PC-3 (cell line): Measurements from ENCODE around the gene SPG11.

Source experiments
- EZH2phosphoT487 ChIP-seq: fragments of 300-600 bp; sonication (generic); IDR thresholded peaks from 2 replicates; pipeline ENCODE4 v1.6.1; 2018; ENCODE audit warnings: mild to moderate bottlenecking, antibody characterized with exemption, low read length, borderline replicate concordance
- TF ChIP-seq, protein P1 (sequence below): fragments of 300-600 bp; sonication (generic); conservative IDR thresholded peaks from 2 replicates; pipeline ENCODE4 v1.5.1; 2017; ENCODE audit warnings: antibody characterized with exemption, low read depth, mild to moderate bottlenecking, low read length

DNA sequence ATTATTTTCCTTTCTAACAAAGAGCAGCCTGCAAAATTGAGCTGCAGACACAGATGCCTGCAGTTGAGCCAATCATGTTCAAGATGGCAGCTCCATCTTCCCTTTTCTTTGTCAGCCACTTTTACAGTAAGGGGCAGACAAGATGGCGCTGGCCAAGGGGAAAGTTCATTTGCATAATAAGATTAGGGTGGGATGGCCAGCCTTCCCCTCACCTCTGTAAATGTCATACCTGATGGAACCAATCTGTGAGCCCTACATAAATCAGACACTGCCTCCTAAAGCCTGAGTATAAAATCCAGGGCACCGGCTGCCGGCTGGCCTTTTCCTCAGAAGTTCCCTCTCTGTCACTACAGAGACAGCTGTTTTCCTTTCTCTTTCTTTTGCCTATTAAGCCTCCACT is 31.8 kb upstream of the SPG11 start:
- TF ChIP-seq, protein P1, sequence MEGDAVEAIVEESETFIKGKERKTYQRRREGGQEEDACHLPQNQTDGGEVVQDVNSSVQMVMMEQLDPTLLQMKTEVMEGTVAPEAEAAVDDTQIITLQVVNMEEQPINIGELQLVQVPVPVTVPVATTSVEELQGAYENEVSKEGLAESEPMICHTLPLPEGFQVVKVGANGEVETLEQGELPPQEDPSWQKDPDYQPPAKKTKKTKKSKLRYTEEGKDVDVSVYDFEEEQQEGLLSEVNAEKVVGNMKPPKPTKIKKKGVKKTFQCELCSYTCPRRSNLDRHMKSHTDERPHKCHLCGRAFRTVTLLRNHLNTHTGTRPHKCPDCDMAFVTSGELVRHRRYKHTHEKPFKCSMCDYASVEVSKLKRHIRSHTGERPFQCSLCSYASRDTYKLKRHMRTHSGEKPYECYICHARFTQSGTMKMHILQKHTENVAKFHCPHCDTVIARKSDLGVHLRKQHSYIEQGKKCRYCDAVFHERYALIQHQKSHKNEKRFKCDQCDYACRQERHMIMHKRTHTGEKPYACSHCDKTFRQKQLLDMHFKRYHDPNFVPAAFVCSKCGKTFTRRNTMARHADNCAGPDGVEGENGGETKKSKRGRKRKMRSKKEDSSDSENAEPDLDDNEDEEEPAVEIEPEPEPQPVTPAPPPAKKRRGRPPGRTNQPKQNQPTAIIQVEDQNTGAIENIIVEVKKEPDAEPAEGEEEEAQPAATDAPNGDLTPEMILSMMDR, result no peak
- no peak for TF ChIP-seq EZH2phosphoT487
